ENCODE results near the gene RAD23B. TPM values are rescaled to one million over a fixed set of nuclear protein-coding genes. Genes with fewer than 3 reads are reported as not detected.

The RAD23B gene
- total and polyA plus RNA-seq, 2 of the 13 experiments (the other 11 are each of a cell fraction or from before 2014, with no cell fraction given), result 133 to 156 TPM

DNA sequence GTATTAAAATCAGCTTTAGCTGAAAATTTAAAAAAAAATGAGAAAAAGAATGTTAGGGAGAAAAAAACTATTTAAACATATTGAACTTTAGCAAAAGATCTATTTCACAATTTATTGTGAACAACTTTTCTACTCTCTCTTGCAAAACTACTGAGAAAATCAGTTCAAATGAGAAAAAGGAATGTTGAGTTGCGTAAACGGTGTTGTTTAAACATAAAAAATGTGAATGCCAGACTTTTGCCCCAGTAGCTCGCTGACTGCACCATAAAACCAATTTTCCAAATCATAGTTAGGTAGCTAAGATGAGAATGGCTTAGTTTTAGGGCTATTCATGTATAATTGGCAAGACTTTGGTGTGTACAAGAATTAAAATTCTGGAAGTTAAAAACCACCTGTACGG is 13.4 kb upstream of the RAD23B start (continued):
- TF ChIP-seq, protein P1, sequence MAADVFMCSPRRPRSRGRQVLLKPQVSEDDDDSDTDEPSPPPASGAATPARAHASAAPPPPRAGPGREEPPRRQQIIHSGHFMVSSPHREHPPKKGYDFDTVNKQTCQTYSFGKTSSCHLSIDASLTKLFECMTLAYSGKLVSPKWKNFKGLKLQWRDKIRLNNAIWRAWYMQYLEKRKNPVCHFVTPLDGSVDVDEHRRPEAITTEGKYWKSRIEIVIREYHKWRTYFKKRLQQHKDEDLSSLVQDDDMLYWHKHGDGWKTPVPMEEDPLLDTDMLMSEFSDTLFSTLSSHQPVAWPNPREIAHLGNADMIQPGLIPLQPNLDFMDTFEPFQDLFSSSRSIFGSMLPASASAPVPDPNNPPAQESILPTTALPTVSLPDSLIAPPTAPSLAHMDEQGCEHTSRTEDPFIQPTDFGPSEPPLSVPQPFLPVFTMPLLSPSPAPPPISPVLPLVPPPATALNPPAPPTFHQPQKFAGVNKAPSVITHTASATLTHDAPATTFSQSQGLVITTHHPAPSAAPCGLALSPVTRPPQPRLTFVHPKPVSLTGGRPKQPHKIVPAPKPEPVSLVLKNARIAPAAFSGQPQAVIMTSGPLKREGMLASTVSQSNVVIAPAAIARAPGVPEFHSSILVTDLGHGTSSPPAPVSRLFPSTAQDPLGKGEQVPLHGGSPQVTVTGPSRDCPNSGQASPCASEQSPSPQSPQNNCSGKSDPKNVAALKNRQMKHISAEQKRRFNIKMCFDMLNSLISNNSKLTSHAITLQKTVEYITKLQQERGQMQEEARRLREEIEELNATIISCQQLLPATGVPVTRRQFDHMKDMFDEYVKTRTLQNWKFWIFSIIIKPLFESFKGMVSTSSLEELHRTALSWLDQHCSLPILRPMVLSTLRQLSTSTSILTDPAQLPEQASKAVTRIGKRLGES (CRISPR knock-in tag; IDR thresholded peaks at IDR 0.05; ENCODE audit: borderline replicate concordance), result 0 out of 2 replicates have a peak, but pooled peaks have one; percentile 22
- TF ChIP-seq, protein P2, sequence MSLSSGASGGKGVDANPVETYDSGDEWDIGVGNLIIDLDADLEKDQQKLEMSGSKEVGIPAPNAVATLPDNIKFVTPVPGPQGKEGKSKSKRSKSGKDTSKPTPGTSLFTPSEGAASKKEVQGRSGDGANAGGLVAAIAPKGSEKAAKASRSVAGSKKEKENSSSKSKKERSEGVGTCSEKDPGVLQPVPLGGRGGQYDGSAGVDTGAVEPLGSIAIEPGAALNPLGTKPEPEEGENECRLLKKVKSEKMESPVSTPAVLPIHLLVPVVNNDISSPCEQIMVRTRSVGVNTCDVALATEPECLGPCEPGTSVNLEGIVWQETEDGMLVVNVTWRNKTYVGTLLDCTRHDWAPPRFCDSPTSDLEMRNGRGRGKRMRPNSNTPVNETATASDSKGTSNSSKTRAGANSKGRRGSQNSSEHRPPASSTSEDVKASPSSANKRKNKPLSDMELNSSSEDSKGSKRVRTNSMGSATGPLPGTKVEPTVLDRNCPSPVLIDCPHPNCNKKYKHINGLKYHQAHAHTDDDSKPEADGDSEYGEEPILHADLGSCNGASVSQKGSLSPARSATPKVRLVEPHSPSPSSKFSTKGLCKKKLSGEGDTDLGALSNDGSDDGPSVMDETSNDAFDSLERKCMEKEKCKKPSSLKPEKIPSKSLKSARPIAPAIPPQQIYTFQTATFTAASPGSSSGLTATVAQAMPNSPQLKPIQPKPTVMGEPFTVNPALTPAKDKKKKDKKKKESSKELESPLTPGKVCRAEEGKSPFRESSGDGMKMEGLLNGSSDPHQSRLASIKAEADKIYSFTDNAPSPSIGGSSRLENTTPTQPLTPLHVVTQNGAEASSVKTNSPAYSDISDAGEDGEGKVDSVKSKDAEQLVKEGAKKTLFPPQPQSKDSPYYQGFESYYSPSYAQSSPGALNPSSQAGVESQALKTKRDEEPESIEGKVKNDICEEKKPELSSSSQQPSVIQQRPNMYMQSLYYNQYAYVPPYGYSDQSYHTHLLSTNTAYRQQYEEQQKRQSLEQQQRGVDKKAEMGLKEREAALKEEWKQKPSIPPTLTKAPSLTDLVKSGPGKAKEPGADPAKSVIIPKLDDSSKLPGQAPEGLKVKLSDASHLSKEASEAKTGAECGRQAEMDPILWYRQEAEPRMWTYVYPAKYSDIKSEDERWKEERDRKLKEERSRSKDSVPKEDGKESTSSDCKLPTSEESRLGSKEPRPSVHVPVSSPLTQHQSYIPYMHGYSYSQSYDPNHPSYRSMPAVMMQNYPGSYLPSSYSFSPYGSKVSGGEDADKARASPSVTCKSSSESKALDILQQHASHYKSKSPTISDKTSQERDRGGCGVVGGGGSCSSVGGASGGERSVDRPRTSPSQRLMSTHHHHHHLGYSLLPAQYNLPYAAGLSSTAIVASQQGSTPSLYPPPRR (CRISPR knock-in tag; IDR thresholded peaks at IDR 0.05; ENCODE audit: borderline replicate concordance), result no peak
- TF ChIP-seq ZNF703 (CRISPR knock-in tag; IDR thresholded peaks at IDR 0.05; ENCODE audit: borderline replicate concordance), result no peak
- TF ChIP-seq, protein P3, sequence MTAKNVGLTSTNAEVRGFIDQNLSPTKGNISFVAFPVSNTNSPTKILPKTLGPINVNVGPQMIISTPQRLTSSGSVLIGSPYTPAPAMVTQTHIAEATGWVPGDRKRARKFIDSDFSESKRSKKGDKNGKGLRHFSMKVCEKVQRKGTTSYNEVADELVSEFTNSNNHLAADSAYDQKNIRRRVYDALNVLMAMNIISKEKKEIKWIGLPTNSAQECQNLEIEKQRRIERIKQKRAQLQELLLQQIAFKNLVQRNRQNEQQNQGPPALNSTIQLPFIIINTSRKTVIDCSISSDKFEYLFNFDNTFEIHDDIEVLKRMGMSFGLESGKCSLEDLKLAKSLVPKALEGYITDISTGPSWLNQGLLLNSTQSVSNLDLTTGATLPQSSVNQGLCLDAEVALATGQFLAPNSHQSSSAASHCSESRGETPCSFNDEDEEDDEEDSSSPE (CRISPR knock-in tag; IDR thresholded peaks at IDR 0.05), result no peak
- TF ChIP-seq, protein P4, sequence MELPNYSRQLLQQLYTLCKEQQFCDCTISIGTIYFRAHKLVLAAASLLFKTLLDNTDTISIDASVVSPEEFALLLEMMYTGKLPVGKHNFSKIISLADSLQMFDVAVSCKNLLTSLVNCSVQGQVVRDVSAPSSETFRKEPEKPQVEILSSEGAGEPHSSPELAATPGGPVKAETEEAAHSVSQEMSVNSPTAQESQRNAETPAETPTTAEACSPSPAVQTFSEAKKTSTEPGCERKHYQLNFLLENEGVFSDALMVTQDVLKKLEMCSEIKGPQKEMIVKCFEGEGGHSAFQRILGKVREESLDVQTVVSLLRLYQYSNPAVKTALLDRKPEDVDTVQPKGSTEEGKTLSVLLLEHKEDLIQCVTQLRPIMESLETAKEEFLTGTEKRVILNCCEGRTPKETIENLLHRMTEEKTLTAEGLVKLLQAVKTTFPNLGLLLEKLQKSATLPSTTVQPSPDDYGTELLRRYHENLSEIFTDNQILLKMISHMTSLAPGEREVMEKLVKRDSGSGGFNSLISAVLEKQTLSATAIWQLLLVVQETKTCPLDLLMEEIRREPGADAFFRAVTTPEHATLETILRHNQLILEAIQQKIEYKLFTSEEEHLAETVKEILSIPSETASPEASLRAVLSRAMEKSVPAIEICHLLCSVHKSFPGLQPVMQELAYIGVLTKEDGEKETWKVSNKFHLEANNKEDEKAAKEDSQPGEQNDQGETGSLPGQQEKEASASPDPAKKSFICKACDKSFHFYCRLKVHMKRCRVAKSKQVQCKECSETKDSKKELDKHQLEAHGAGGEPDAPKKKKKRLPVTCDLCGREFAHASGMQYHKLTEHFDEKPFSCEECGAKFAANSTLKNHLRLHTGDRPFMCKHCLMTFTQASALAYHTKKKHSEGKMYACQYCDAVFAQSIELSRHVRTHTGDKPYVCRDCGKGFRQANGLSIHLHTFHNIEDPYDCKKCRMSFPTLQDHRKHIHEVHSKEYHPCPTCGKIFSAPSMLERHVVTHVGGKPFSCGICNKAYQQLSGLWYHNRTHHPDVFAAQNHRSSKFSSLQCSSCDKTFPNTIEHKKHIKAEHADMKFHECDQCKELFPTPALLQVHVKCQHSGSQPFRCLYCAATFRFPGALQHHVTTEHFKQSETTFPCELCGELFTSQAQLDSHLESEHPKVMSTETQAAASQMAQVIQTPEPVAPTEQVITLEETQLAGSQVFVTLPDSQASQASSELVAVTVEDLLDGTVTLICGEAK (IDR thresholded peaks at IDR 0.05), result no peak
- TF ChIP-seq, protein P4 (CRISPR knock-in tag; IDR thresholded peaks at IDR 0.05), result no peak
- TF ChIP-seq, protein P5, sequence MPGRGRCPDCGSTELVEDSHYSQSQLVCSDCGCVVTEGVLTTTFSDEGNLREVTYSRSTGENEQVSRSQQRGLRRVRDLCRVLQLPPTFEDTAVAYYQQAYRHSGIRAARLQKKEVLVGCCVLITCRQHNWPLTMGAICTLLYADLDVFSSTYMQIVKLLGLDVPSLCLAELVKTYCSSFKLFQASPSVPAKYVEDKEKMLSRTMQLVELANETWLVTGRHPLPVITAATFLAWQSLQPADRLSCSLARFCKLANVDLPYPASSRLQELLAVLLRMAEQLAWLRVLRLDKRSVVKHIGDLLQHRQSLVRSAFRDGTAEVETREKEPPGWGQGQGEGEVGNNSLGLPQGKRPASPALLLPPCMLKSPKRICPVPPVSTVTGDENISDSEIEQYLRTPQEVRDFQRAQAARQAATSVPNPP (CRISPR knock-in tag; IDR thresholded peaks at IDR 0.05), result no peak
- TF ChIP-seq CC2D1A (CRISPR knock-in tag; IDR thresholded peaks at IDR 0.05), result no peak
- no peak for TF ChIP-seq ZSCAN22 (CRISPR knock-in tag; IDR thresholded peaks at IDR 0.05)

Data from HepG2 (cell line).